Ishikawa (cell line): ENCODE results near the gene PLEKHA5.

Experiments
- CEBPB ChIP-seq: IDR thresholded peaks from 2 replicates; pipeline ENCODE4 v1.6.1; 2012
- CREB1 ChIP-seq: IDR thresholded peaks from 2 replicates; pipeline ENCODE4 v1.6.1; 2012; ENCODE audit warnings: low read depth
- EGR1 ChIP-seq: IDR thresholded peaks from 2 replicates; pipeline ENCODE4 v1.6.1; 2012
- EP300 ChIP-seq: IDR thresholded peaks from 2 replicates; pipeline ENCODE4 v1.6.1; 2012; ENCODE audit warnings: borderline replicate concordance
- FOXM1 ChIP-seq: IDR thresholded peaks from 2 replicates; pipeline ENCODE4 v1.6.1; 2012; ENCODE audit warnings: low read depth, borderline replicate concordance
- MAX ChIP-seq: IDR thresholded peaks from 2 replicates; pipeline ENCODE4 v1.6.1; 2012
- NFIC ChIP-seq: IDR thresholded peaks from 2 replicates; pipeline ENCODE4 v1.6.1; 2012
- RAD21 ChIP-seq: IDR thresholded peaks from 2 replicates; pipeline ENCODE4 v1.6.1; 2012; ENCODE audit warnings: low read depth
- REST ChIP-seq: IDR thresholded peaks from 2 replicates; pipeline ENCODE4 v1.6.1; 2012; ENCODE audit warnings: low read depth, mild to moderate bottlenecking
- TAF1 ChIP-seq: IDR thresholded peaks from 2 replicates; pipeline ENCODE4 v1.6.1; 2012; ENCODE audit warnings: low read depth, mild to moderate bottlenecking
- TCF12 ChIP-seq: IDR thresholded peaks from 2 replicates; pipeline ENCODE4 v1.6.1; 2012; ENCODE audit warnings: low read depth
- TEAD4 ChIP-seq: IDR thresholded peaks from 2 replicates; pipeline ENCODE4 v1.6.1; 2012
- YY1 ChIP-seq: IDR thresholded peaks from 2 replicates; pipeline ENCODE4 v1.6.1; 2012; ENCODE audit warnings: low read depth
- ZBTB7A ChIP-seq: IDR thresholded peaks from 2 replicates; pipeline ENCODE4 v1.6.1; 2012; ENCODE audit warnings: low read depth
- TF ChIP-seq, protein P1 (sequence below): IDR thresholded peaks from 2 replicates; pipeline ENCODE4 v1.6.1; 2012

Gene PLEKHA5

GRCh38 chr12:19085090-19085489 lies 44.4 kb upstream of the PLEKHA5 start:
- no peak for TF ChIP-seq EP300
- no peak for TF ChIP-seq MAX
- no peak for TF ChIP-seq TAF1
- TF ChIP-seq REST: no peak
- TF ChIP-seq FOXM1: no peak
- no peak for TF ChIP-seq YY1
- no peak for TF ChIP-seq TCF12
- TF ChIP-seq RAD21: no peak
- no peak for TF ChIP-seq TEAD4
- TF ChIP-seq, protein P1, sequence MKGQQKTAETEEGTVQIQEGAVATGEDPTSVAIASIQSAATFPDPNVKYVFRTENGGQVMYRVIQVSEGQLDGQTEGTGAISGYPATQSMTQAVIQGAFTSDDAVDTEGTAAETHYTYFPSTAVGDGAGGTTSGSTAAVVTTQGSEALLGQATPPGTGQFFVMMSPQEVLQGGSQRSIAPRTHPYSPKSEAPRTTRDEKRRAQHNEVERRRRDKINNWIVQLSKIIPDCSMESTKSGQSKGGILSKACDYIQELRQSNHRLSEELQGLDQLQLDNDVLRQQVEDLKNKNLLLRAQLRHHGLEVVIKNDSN: no peak
- no peak for TF ChIP-seq CREB1
- no peak for TF ChIP-seq EGR1
- no peak for TF ChIP-seq ZBTB7A
- no peak for TF ChIP-seq NFIC
- no peak for TF ChIP-seq CEBPB

GRCh38 chr12:19088606-19089005 lies 40.9 kb upstream of the PLEKHA5 start:
- TF ChIP-seq TAF1 (no peak), EP300 (no peak), FOXM1 (no peak), TCF12 (no peak), ZBTB7A (no peak), TEAD4 (no peak)
- TF ChIP-seq, protein P1: no peak

DNA sequence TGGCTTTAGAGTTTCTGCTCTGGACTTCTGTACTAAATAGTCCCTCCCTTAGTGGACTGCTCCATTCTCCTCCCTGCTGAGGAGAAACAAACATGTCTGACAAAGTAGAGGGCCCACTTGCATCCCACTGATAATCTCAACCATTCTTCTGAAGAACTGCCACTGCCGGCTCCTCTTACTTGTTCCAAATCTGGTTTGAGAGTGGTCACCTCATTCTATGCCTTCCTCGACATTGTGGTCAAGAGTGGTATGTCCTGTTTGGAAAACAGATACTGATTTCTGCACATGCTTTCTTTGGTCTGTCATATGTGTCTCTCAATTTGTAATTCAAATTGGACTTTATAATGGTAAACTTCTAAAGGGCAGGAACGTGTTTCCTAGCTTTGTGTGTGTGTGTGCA lies 36.3 kb upstream of the PLEKHA5 start:
- TF ChIP-seq FOXM1 (no peak), NFIC (no peak), YY1 (no peak), MAX (no peak), CEBPB (no peak), TAF1 (no peak), TEAD4 (no peak), RAD21 (no peak), ZBTB7A (no peak), EP300 (no peak), TCF12 (no peak), EGR1 (no peak), REST (no peak), CREB1 (no peak)
- TF ChIP-seq, protein P1: no peak

GRCh38 chr12:19095331-19095730 lies 34.2 kb upstream of the PLEKHA5 start:
- TF ChIP-seq, protein P1: no peak
- no peak for TF ChIP-seq NFIC
- TF ChIP-seq ZBTB7A: no peak

GRCh38 chr12:19095756-19096480 lies 33.6 kb upstream of the PLEKHA5 start:
- TF ChIP-seq TCF12 (no peak), EP300 (no peak), MAX (no peak), NFIC (no peak), YY1 (no peak), ZBTB7A (no peak)
